Mesothelial cell of epicardium (in vitro differentiated cells): ENCODE measurements around the gene PCSK1. TPM values are rescaled to one million over a fixed set of nuclear protein-coding genes. Genes with fewer than 3 reads are reported as not detected.

Experiments
- DNase-seq, 2 experiments: peaks; one replicate each; pipeline ENCODE4 v3.0.0; 2021; ENCODE audit warnings: low spot score in 2 of 2; ENCODE audit not compliant: unreplicated experiment in 2 of 2
- H3K27ac Mint-ChIP-seq: 2 replicates; pipeline ENCODE4 v1.8.0; 2021; ENCODE audit warnings: mixed read lengths
- H3K27me3 Mint-ChIP-seq: 2 replicates; pipeline ENCODE4 v1.8.0; 2021; ENCODE audit warnings: low read depth, mixed read lengths
- H3K36me3 Mint-ChIP-seq: 2 replicates; pipeline ENCODE4 v1.8.0; 2021; ENCODE audit warnings: mixed read lengths
- H3K4me1 Mint-ChIP-seq: 2 replicates; pipeline ENCODE4 v1.8.0; 2021; ENCODE audit warnings: mixed read lengths
- H3K4me3 Mint-ChIP-seq: 2 replicates; pipeline ENCODE4 v1.8.0; 2021; ENCODE audit warnings: mild to moderate bottlenecking, moderate library complexity, mixed read lengths
- H3K9me3 Mint-ChIP-seq: 2 replicates; pipeline ENCODE4 v1.8.0; 2021; ENCODE audit warnings: mixed read lengths
- total RNA-seq: library from RNA; stranded (reverse); gene quantifications from 3 replicates; pipeline ENCODE4 v1.2.1, GENCODE V29; 2021
- TF ChIP-seq, protein P1 (sequence below): fragments of 200-600 bp; sonication (generic); IDR thresholded peaks from one replicate; pipeline ENCODE4 v1.5.0; 2021; ENCODE audit warnings: antibody characterized with exemption; ENCODE audit not compliant: unreplicated experiment

The PCSK1 gene
- not detected in 3 replicates for total RNA-seq

DNA sequence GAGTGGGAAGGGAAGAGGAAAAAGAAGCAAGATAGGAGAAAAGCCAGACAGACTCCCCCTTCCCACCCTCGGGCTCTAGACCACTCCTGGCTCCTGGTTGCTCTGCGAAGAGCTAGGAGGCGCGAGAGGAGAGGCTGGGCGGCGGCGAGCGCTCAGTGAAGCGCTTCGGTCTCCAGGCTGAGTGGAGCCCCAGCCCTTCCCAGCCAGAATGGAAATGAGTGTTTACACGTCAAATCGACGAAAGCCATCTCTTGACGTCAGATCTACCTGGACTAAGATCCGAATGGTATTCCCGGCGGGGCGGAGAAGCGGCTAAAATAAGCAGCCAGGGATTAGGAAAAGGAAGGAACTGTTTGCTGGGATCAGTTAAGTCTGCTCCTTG, at the start of gene PCSK1:
Gene PCSK1 (minus strand): TSS at position 183 of the 382 bp plus-strand sequence. CDS start 206 bp downstream, outside the sequence.
- no peaks in the 10 kb centered on the region for H3K9me3 Mint-ChIP-seq
- H3K27me3 Mint-ChIP-seq: peaks cover 89% of the 10 kb centered on the region
- H3K36me3 Mint-ChIP-seq: no peaks in the 10 kb centered on the region
- TF ChIP-seq, protein P1, sequence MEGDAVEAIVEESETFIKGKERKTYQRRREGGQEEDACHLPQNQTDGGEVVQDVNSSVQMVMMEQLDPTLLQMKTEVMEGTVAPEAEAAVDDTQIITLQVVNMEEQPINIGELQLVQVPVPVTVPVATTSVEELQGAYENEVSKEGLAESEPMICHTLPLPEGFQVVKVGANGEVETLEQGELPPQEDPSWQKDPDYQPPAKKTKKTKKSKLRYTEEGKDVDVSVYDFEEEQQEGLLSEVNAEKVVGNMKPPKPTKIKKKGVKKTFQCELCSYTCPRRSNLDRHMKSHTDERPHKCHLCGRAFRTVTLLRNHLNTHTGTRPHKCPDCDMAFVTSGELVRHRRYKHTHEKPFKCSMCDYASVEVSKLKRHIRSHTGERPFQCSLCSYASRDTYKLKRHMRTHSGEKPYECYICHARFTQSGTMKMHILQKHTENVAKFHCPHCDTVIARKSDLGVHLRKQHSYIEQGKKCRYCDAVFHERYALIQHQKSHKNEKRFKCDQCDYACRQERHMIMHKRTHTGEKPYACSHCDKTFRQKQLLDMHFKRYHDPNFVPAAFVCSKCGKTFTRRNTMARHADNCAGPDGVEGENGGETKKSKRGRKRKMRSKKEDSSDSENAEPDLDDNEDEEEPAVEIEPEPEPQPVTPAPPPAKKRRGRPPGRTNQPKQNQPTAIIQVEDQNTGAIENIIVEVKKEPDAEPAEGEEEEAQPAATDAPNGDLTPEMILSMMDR: no peak
- H3K27ac Mint-ChIP-seq: no peak within 1 kb of the TSS
- no peak within 1 kb of the TSS for H3K4me3 Mint-ChIP-seq
- DNase-seq: no peak
- H3K4me1 Mint-ChIP-seq: peaks cover 4% of the 10 kb centered on the region

DNA sequence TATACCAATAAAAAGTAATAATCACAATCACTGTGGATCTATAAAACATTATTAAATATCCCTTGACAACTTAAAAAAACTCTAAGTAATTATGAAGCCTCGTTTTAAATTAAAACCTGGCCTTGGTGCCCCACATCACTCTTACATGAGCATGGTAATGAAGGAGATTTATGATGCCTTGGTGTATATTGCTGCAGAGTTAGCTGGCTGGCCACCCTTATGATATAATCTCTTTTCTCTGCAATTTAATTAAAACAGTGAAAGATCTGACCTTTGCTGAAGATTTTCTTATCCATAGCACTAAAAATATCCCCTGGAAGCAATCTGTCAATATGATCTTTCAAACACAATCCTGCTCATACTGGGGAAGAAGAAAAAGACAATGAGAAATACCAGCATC, 48.8 kb upstream of the PCSK1 start:
- TF ChIP-seq, protein P1: no peak
- H3K27ac Mint-ChIP-seq: no peak overlapping the region
- H3K4me1 Mint-ChIP-seq: no peaks in the 10 kb centered on the region
- H3K9me3 Mint-ChIP-seq: no peaks in the 10 kb centered on the region
- H3K36me3 Mint-ChIP-seq: no peaks in the 10 kb centered on the region
- H3K27me3 Mint-ChIP-seq: peaks cover 2% of the 10 kb centered on the region
- no peak overlapping the region for H3K4me3 Mint-ChIP-seq
- no peak for DNase-seq

DNA sequence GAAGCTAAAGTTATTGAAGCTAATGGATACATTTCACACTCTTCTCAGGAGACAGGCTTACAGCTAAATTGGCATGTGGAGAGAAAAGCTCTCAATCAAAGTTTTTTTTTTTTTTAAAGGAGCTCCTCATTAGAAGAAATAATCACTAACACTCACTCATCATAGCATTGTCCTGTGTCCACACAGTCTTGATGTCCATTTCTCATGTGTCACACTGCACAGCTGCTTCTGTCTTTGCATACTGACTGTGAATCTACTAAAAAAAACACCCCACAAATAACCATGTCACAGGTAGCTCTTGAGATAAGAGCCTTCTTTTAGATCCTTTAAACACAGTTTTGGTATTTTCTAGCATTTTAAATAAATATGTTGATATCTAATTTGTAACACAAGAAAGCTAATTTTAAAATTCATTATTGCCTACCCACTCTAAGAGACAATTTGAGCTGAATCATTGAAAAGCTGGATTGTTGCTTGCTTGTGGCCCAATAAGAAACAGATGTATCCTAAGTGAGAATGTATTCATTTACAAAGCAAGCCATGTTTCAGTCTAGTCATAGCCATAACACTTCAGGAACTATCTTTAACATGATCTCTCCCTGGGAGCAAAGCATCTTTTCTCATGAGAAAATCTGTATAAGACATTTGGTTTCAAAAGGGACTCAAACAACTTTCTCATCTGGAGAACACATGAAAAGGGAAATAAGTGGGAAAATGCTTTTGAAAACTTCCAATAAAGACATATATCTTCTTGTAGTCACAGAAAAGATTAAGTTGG, 48.1 kb upstream of the PCSK1 start:
- Mint-ChIP-seq H3K36me3 (no peaks in the 10 kb centered on the region), H3K9me3 (no peaks in the 10 kb centered on the region), H3K4me1 (no peaks in the 10 kb centered on the region), H3K4me3 (no peak overlapping the region), H3K27me3 (peaks cover 2% of the 10 kb centered on the region), H3K27ac (no peak overlapping the region)
- no peak for DNase-seq
- TF ChIP-seq, protein P1: no peak

DNA sequence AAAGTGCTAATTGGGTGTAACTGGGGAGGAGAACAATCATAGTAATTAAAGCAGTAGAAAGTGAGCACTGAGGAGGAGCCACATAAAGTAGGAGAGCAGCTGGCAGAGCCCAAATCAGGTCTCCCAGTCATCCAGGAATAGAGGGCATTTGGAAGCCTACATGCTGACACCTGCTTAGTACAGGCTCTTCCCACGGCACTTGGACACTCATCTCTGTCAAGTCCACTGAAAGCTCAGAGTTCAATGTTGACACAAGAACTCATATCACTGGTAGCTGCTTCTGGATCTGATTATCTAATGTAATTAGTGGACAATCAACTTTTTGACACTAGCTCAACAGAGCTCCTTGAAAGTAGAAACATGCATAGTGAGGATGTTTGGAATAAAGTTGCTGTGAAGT, 45.9 kb upstream of the PCSK1 start:
- H3K27me3 Mint-ChIP-seq: peaks cover 2% of the 10 kb centered on the region

DNA sequence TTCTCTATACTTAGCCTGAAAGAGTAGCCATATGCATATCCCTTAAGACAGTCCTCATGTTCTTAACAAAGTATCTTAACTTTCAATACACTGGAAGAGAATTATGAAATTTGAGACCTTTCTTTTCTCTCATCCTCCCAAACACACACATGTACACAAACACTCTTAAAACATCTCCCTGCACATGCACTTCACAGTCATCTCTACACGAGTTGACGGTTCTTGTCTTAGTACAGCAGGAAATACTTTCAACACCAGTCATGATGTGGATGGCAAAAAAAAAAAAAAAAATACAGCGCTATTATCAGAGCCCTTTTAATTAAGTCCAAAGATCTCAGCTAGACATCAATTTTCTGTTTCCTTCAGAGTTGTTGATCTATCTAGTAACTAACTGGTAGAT, 43.6 kb upstream of the PCSK1 start:
- Mint-ChIP-seq H3K27ac (no peak overlapping the region), H3K9me3 (no peaks in the 10 kb centered on the region), H3K36me3 (no peaks in the 10 kb centered on the region), H3K27me3 (peaks cover 4% of the 10 kb centered on the region), H3K4me1 (no peaks in the 10 kb centered on the region), H3K4me3 (no peak overlapping the region)
- TF ChIP-seq, protein P1: no peak
- no peak for DNase-seq

More for the DNA sequence above, 45.9 kb upstream of the PCSK1 start:
- no peak overlapping the region for H3K27ac Mint-ChIP-seq
- no peaks in the 10 kb centered on the region for H3K9me3 Mint-ChIP-seq
- H3K4me1 Mint-ChIP-seq: no peaks in the 10 kb centered on the region
- H3K36me3 Mint-ChIP-seq: no peaks in the 10 kb centered on the region
- no peak overlapping the region for H3K4me3 Mint-ChIP-seq
- no peak for DNase-seq
- TF ChIP-seq, protein P1: no peak
